Testis (tissue), 3 donors: ENCODE data around the gene SLC16A12. TPM values are rescaled to one million over a fixed set of nuclear protein-coding genes. Genes with fewer than 3 reads are reported as not detected.

Source experiments
- DNase-seq: peaks from one replicate; pipeline ENCODE4 v3.0.0-alpha.2; 2019
- H3K27ac ChIP-seq, 2 donors: fragments of 200-600 bp; sonication (generic); one replicate each; pipeline ENCODE4 v1.5.1; 2019
- H3K27me3 ChIP-seq: fragments of 200-600 bp; sonication (generic); one replicate; pipeline ENCODE4 v1.5.1; 2019
- H3K36me3 ChIP-seq: fragments of 200-600 bp; sonication (generic); one replicate; pipeline ENCODE4 v1.5.1; 2017; ENCODE audit warnings: low read depth; ENCODE audit errors: missing control alignments
- H3K4me1 ChIP-seq: fragments of 200-600 bp; sonication (generic); one replicate; pipeline ENCODE4 v1.5.1; 2019
- H3K4me3 ChIP-seq, 2 donors: fragments of 200-600 bp; sonication (generic); one replicate each; pipeline ENCODE4 v1.5.1; 2017 to 2019
- H3K9me3 ChIP-seq: fragments of 200-600 bp; sonication (generic); one replicate; pipeline ENCODE4 v1.5.1; 2017
- POLR2A ChIP-seq: fragments of 450-650 bp; IDR thresholded peaks from one replicate; pipeline ENCODE4 v1.6.1; 2017; ENCODE audit warnings: antibody characterized with exemption, mild to moderate bottlenecking, moderate library complexity
- WGBS, 2 donors: methylation state at CpG; one replicate each; pipeline ENCODE4 v1.1.5; 2018; 5-methylcytosine and 5-hydroxymethylcytosine counted together
- intact Hi-C: fragments of 100-400 bp; cut with DNase I; formaldehyde crosslinking; loops from one replicate; pipeline ENCODE4 v1.15.1; 2023; ENCODE audit warnings: low total_unique reads
- polyA plus RNA-seq: library from polyadenylated mRNA; stranded (reverse); fragments of 350-450 nt; fragmentation: Illumina TruSeq; extraction: RNeasy Lipid Tissue Mini Kit (QIAGEN cat#74804); gene quantifications from one replicate; pipeline ENCODE4 v1.2.3, GENCODE V29; 2014; ENCODE audit warnings: low read depth, low replicate concordance; ENCODE audit not compliant: insufficient read depth
- total RNA-seq, 2 donors: library from RNA; depleted of rRNA; stranded (reverse); fragments of >200 nt; gene quantifications; one replicate each; pipeline ENCODE4 v1.2.3, GENCODE V29; 2016
- TF ChIP-seq, protein P1 (sequence below), 3 experiments: fragments of 450-650 bp in 2 of 3; fragments of 200-600 bp in 1 of 3; sonication (generic) in 1 of 3; IDR thresholded peaks; one replicate each; pipeline ENCODE4 v1.5.1; 2016 to 2019; ENCODE audit warnings: antibody characterized with exemption in 3 of 3, mild to moderate bottlenecking in 2 of 3, moderate library complexity in 1 of 3

SLC16A12 gene
- total and polyA plus RNA-seq, 3 donors from 2014 or later = 1.9 to 6.0 (median 2.8) TPM

DNA sequence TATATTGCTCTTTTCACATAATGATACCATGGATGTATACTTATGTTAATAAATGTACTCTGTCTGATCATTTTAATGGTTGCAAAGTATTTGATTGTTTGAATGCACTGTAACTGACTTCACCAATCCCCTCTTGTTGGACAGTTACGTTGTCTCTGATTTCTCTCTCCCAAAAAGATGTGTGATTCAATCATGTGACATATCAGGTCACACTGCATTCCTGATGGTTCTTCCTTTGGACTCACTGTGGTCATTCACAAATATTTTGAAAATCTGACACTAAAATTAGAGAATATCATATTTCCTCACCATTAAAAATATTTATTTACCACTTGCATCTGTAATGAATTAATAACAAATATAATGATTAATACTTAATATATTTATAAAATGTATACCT is 22.2 kb downstream of the SLC16A12 start:
- no peaks in the 10 kb centered on the region for H3K27me3 ChIP-seq
- peaks cover 8% of the 10 kb centered on the region for H3K4me1 ChIP-seq
- DNase-seq = no peak
- no peak overlapping the region for H3K4me3 ChIP-seq
- TF ChIP-seq, protein P1, sequence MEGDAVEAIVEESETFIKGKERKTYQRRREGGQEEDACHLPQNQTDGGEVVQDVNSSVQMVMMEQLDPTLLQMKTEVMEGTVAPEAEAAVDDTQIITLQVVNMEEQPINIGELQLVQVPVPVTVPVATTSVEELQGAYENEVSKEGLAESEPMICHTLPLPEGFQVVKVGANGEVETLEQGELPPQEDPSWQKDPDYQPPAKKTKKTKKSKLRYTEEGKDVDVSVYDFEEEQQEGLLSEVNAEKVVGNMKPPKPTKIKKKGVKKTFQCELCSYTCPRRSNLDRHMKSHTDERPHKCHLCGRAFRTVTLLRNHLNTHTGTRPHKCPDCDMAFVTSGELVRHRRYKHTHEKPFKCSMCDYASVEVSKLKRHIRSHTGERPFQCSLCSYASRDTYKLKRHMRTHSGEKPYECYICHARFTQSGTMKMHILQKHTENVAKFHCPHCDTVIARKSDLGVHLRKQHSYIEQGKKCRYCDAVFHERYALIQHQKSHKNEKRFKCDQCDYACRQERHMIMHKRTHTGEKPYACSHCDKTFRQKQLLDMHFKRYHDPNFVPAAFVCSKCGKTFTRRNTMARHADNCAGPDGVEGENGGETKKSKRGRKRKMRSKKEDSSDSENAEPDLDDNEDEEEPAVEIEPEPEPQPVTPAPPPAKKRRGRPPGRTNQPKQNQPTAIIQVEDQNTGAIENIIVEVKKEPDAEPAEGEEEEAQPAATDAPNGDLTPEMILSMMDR (IDR thresholded peaks at IDR 0.05) = no peak
- no peak for TF ChIP-seq POLR2A
- intact Hi-C loops = no loop called here
- H3K9me3 ChIP-seq = no peaks in the 10 kb centered on the region
- H3K27ac ChIP-seq = no peak overlapping the region
- 84 to 92% methylated on average over 1 of the region's 1 CpG for WGBS, 2 donors
- H3K36me3 ChIP-seq = no peaks in the 10 kb centered on the region

DNA sequence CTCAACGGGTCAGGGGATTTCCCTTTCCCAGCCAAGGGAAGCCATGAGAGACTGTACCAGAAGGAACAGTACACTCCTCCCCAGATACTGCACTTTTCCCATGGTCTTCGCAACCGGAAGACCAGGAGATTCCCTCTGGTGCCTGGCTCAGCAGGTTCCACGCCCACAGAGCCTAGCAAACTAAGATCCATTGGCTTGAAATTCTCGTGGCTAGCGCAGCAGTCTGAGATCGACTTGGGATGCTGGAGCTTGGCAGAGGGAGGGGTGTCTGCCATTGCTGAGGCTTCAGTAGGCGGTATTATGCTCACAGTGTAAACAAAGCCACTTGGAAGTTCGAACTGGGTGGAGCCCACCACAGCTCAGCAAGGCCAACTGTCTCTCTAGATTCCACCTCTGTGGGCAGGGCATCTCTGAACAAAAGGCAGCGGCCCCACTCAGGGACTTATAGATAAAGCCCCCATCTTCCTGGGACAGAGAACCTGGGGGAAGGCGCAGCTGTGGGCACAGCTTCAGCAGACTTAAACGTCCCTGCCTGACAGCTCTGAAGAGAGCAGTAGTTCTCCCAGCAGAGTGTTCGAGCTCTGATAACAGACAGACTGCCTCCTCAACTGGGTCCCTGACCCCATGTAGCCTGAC is 29.6 kb downstream of the SLC16A12 start:
- no peak overlapping the region for H3K27ac ChIP-seq
- intact Hi-C loops = no loop called here

DNA sequence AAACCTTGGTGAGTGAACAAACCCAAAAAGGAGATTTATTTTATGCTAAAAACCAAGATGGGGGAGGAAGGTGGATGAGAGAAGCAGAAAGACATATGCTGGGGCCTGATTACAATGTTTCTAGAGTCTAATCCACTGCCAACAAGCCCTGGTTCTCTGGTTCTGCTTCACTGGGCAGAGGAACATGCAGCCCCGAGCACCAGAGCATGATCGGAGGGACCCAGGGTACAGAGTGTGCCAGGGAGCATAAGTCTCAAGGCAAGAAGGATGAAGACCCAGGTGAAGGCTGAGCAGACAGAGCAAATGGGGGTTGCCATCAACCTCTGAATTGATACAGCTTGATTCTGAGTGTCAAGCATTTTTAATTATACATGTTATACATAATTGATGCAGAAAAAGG is 30.7 kb downstream of the SLC16A12 start:
- H3K27me3 ChIP-seq = no peaks in the 10 kb centered on the region
- intact Hi-C loops = no loop called here
- H3K4me1 ChIP-seq = no peaks in the 10 kb centered on the region
- WGBS, 2 donors = 53 to 78% methylated on average over 2 of the region's 2 CpGs
- H3K27ac ChIP-seq = no peak overlapping the region
- TF ChIP-seq, protein P1 (IDR thresholded peaks at IDR 0.05) = no peak
- TF ChIP-seq POLR2A = no peak
- DNase-seq = no peak
- H3K4me3 ChIP-seq = no peak overlapping the region
- H3K9me3 ChIP-seq = no peaks in the 10 kb centered on the region
- H3K36me3 ChIP-seq = no peaks in the 10 kb centered on the region

More for the DNA sequence above, 29.6 kb downstream of the SLC16A12 start:
- DNase-seq = no peak
- WGBS, 2 donors = 87 to 89% methylated on average over 5 to 13 of the region's 13 CpGs
- Histone ChIP-seq H3K9me3 (no peaks in the 10 kb centered on the region), H3K4me1 (no peaks in the 10 kb centered on the region), H3K36me3 (no peaks in the 10 kb centered on the region), H3K4me3 (no peak overlapping the region), H3K27me3 (no peaks in the 10 kb centered on the region)
- TF ChIP-seq, protein P1 (IDR thresholded peaks at IDR 0.05) = no peak
- no peak for TF ChIP-seq POLR2A

GRCh38 chr10:89503652-89504370 is 31.6 kb downstream of the SLC16A12 start:
- TF ChIP-seq, protein P1 (IDR thresholded peaks at IDR 0.05) = no peak
- no peak for TF ChIP-seq POLR2A
- H3K4me1 ChIP-seq = no peaks in the 10 kb centered on the region
- H3K27ac ChIP-seq = peak overlapping the region in 1 of 2 donors; percentile 41
- no peaks in the 10 kb centered on the region for H3K36me3 ChIP-seq
- intact Hi-C loops = no loop called here
- WGBS, 2 donors = 68 to 83% methylated on average over 4 of the region's 4 CpGs
- no peaks in the 10 kb centered on the region for H3K27me3 ChIP-seq
- H3K9me3 ChIP-seq = no peaks in the 10 kb centered on the region
- no peak overlapping the region for H3K4me3 ChIP-seq
- no peak for DNase-seq
